A673 (cell line): Measurements from ENCODE around the gene N4BP2L1.

Experiments used
- CTCF ChIP-seq: fragments of 300-800, 200-600 bp; sonication (generic); conservative IDR thresholded peaks from 2 replicates; pipeline ENCODE4 v1.5.1; 2017; ENCODE audit warnings: low read depth, mild to moderate bottlenecking, antibody characterized with exemption, low read length, moderate library complexity, mixed read lengths
- EZH2 ChIP-seq: fragments of 200-600 bp; sonication (generic); IDR thresholded peaks from 2 replicates; pipeline ENCODE4 v1.6.1; 2017; ENCODE audit warnings: borderline replicate concordance, low read depth, mild to moderate bottlenecking, mixed read lengths, antibody characterized with exemption, low read length; ENCODE audit not compliant: poor library complexity, severe bottlenecking

DNA sequence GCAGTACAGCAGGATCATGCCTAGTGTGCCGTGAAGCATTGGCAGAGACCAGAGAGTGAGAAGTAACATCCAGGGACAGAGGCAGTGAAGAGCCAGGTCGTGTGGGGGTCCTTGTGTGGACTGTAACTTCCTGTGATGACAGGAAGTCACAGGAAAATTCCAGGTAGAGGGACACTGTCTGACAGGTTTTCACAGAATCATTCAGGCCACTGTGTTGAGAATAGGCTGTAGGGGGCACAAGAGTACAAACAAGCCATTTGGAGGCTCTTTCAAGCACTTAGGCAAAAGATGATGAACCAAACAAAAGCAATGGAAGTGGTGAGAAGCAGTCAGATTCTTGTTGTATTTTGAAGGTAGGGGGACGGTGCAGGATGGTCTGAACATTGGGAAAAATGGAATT is 46.4 kb downstream of the N4BP2L1 start:
- peak; percentile 58 for TF ChIP-seq CTCF
- no peak for TF ChIP-seq EZH2
